Coronary artery (tissue), 2 donors: ENCODE results near the gene SSBP3.

Experiments used
- DNase-seq: peaks from one replicate; pipeline ENCODE4 v3.0.0-alpha.2; 2017; ENCODE audit warnings: low spot score
- H3K27ac ChIP-seq, 2 donors: fragments of 200-600 bp; sonication (generic); one replicate each; pipeline ENCODE4 v1.5.1; 2016 to 2019
- H3K4me3 ChIP-seq: fragments of 200-600 bp; sonication (generic); 2 replicates; pipeline ENCODE4 v1.5.1; 2016; ENCODE audit warnings: mild to moderate bottlenecking, moderate library complexity
- CTCF ChIP-seq: fragments of 200-600 bp; sonication (generic); IDR thresholded peaks from one replicate; pipeline ENCODE4 v1.5.1; 2019; ENCODE audit warnings: antibody characterized with exemption

The SSBP3 gene

DNA sequence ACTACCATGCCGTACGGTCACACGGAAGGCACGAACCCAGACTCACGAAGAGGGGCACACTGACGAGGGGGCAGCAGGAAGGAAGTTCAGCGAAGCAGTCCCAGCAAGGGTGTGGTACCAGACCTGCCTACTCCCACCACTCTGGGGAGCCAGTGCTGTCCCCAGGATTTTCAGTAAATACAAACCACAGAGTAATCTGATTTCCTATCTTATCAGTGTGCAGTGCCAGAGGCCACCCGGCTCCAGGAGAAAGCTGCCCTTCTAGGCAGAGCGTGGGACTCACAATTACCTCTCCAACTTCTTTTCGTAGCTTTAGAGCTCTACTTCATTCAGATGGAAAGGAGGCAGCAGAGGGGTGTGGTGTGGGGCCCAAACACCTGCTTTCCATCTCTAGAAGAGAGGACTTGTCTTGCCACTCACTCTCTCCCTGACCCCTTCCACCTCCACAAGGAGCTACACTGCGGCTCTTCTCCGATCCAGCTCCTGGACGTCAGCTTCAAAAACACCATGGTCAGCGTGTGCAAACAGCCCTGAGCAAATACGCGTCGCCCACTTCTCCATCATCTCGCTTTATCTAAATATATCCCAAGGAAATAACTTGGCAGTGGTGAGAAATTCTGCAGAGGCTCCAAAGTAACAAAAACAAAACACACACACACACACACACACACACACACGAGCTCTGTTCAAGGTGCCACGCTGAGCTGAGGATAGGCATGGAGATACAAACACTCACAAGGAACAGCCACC is 107.7 kb downstream of the SSBP3 start:
- Histone ChIP-seq H3K27ac (peak overlapping the region; percentile 91 to 96), H3K4me3 (peak overlapping the region; percentile 12)
- no peak for TF ChIP-seq CTCF
- no peak for DNase-seq

GRCh38 chr1:54297596-54298283 is 108.5 kb downstream of the SSBP3 start:
- DNase-seq = no peak
- Histone ChIP-seq H3K27ac (peak overlapping the region; percentile 91 to 96), H3K4me3 (no peak overlapping the region)
- no peak for TF ChIP-seq CTCF

GRCh38 chr1:54296666-54297065 is 109.5 kb downstream of the SSBP3 start:
- no peak for DNase-seq
- no peak for TF ChIP-seq CTCF
- no peak overlapping the region for H3K4me3 ChIP-seq
- peak overlapping the region; percentile 91 to 96 for H3K27ac ChIP-seq

DNA sequence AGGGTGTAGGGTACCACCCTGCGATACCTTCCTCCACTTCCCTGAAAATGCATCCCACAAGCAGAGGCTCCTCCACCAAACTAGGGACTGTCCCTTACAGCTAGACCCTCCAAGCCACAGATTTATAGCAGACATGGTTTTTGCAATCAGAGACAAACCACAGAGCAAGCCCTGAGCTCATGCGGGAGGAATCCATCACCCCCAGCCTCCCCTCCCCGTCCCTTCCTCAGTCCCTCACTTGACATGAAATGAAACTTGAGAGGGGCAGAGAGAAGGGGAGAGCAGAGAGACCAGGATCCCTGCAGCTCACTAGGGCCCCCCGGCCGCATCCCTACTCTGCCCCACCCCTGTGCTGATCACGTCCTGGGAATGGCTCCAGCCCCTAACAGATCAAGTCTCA is 111.3 kb downstream of the SSBP3 start:
- Histone ChIP-seq H3K4me3 (no peak overlapping the region), H3K27ac (peak overlapping the region; percentile 91 to 96)
- no peak for TF ChIP-seq CTCF
- DNase-seq = no peak

DNA sequence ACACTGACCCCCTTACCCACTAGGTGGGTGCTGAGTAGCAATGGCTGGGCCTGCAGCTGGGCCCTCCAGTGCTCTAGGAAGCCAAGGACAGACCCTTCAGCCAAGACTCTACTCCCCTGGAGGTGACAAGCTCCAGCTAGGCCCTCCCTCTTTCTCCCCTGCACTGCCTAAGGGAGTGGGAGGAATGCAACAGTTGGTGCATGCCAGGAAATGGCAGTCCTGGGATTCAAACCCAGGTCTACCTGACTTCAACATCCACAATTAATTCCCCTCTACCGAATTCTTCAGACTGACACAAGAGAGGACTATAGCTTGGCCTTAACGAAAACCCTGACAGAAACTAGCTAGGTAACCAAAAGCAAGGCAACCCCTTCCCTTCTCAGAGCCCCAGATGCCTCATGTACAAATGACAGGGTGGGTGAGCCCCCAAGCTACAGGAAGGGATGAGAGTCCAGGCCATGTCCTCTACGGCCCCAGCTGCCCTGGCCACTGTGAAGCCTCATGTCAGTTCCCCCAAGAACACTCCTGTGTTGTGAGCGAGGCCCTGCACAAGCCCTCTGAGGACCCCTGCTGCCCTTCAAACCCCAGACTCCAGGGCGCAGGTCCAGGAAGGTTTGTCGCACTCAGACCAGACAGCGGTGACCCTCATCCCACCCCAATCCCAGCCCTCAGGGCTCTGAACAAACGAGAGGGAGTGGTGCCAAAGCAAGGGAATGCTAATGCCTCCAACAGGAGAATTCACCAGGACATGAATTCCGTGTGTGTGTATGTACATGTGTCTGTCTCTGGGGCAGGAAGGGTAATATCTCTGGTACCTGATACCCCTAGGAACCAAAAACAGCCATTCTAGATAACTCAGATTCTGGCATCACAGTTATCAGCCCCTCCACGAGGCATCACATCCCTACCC is 113.9 kb downstream of the SSBP3 start:
- Histone ChIP-seq H3K4me3 (no peak overlapping the region), H3K27ac (peak overlapping the region; percentile 91 to 96)
- no peak for TF ChIP-seq CTCF
- no peak for DNase-seq

GRCh38 chr1:54291276-54292001 is 114.8 kb downstream of the SSBP3 start:
- DNase-seq = no peak
- Histone ChIP-seq H3K27ac (peak overlapping the region; percentile 91 to 96), H3K4me3 (no peak overlapping the region)
- no peak for TF ChIP-seq CTCF
